Measurements from ENCODE around the gene MYLK3.

MYLK3 gene

GRCh38 chr16:46757339-46758050, 9.4 kb upstream of the MYLK3 start:
- DNase-seq, result no peak

GRCh38 chr16:46756772-46757171, 8.6 kb upstream of the MYLK3 start:
- DNase-seq, result no peak

- DNase-seq, result no peak
These were observed 4.9 kb upstream of the MYLK3 start for GRCh38 chr16:46753015-46753414.

GRCh38 chr16:46751381-46751780, 3.2 kb upstream of the MYLK3 start:
- no peak for DNase-seq

GRCh38 chr16:46748775-46749705, 896 bp upstream of the MYLK3 start:
- no peak for DNase-seq

- DNase-seq, result no peak
These were observed 1.0 kb downstream of the MYLK3 start for GRCh38 chr16:46746821-46747776.

GRCh38 chr16:46745617-46746016, 2.5 kb downstream of the MYLK3 start:
- peak; percentile 1 for DNase-seq

GRCh38 chr16:46743232-46743719, 4.9 kb downstream of the MYLK3 start:
- no peak for DNase-seq

- no peak for DNase-seq
These were observed 8.2 kb downstream of the MYLK3 start for GRCh38 chr16:46739934-46740333.

- DNase-seq, result no peak
These were observed 10.4 kb downstream of the MYLK3 start for GRCh38 chr16:46737621-46738214.

GRCh38 chr16:46736695-46737094, 11.4 kb downstream of the MYLK3 start:
- DNase-seq, result no peak

- no peak for DNase-seq
These were observed 14.8 kb downstream of the MYLK3 start for GRCh38 chr16:46733319-46733830.

GRCh38 chr16:46732561-46732960, 15.6 kb downstream of the MYLK3 start:
- no peak for DNase-seq

- no peak for DNase-seq
These were observed 16.2 kb downstream of the MYLK3 start for GRCh38 chr16:46731691-46732555.

- DNase-seq, result no peak
These were observed 17.1 kb downstream of the MYLK3 start for GRCh38 chr16:46730801-46731690.

GRCh38 chr16:46730126-46730525, 18.0 kb downstream of the MYLK3 start:
- DNase-seq, result no peak

GRCh38 chr16:46729326-46729995, 18.7 kb downstream of the MYLK3 start:
- no peak for DNase-seq

- DNase-seq, result no peak
These were observed 19.3 kb downstream of the MYLK3 start for GRCh38 chr16:46728806-46729205.

- no peak for DNase-seq
These were observed 20.5 kb downstream of the MYLK3 start for GRCh38 chr16:46727630-46728029.

All from NCI-H748 treated with DMSO at 0.1 percent for 48 hours (cell line).